Measurements from ENCODE around the gene PM20D1. TPM values are rescaled to one million over a fixed set of nuclear protein-coding genes. Genes with fewer than 3 reads are reported as not detected.
A peak's percentile ranks its signal among the peaks of the same experiment; 100 is the strongest.

Gene PM20D1
- polyA plus RNA-seq, 1 donor from 2014 or later = not detected

DNA sequence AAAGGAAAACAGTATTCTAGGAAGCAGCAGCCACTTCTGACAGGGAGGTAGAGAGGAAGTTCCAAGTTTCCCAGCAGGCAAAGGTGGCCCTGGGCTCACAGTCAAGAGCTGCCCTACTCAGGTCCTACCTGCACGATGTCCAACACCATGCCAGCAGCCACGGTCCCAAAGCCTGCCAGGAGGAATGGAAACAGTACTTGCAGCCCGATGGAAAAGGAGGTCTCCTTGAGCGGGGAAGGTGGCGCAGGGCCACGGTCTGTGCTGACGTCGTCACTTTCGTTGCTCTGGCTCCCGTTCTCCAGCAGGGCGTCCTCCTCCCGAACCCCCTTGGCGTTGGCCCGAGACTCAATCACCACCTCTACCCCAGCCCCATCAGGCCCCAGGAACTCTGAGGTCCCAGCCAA lies 40.0 kb downstream of the PM20D1 start (continued):
- TF ChIP-seq, protein P1, sequence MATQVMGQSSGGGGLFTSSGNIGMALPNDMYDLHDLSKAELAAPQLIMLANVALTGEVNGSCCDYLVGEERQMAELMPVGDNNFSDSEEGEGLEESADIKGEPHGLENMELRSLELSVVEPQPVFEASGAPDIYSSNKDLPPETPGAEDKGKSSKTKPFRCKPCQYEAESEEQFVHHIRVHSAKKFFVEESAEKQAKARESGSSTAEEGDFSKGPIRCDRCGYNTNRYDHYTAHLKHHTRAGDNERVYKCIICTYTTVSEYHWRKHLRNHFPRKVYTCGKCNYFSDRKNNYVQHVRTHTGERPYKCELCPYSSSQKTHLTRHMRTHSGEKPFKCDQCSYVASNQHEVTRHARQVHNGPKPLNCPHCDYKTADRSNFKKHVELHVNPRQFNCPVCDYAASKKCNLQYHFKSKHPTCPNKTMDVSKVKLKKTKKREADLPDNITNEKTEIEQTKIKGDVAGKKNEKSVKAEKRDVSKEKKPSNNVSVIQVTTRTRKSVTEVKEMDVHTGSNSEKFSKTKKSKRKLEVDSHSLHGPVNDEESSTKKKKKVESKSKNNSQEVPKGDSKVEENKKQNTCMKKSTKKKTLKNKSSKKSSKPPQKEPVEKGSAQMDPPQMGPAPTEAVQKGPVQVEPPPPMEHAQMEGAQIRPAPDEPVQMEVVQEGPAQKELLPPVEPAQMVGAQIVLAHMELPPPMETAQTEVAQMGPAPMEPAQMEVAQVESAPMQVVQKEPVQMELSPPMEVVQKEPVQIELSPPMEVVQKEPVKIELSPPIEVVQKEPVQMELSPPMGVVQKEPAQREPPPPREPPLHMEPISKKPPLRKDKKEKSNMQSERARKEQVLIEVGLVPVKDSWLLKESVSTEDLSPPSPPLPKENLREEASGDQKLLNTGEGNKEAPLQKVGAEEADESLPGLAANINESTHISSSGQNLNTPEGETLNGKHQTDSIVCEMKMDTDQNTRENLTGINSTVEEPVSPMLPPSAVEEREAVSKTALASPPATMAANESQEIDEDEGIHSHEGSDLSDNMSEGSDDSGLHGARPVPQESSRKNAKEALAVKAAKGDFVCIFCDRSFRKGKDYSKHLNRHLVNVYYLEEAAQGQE (IDR thresholded peaks at IDR 0.05; ENCODE audit: borderline replicate concordance) = no peak
- TF ChIP-seq EP300 (conservative IDR thresholded peaks at IDR 0.05; ENCODE audit: poor library complexity, severe bottlenecking) (no peak), SMC3 (conservative IDR thresholded peaks at IDR 0.05; ENCODE audit: poor library complexity) (no peak), RAD21 (conservative IDR thresholded peaks at IDR 0.05) (no peak)

DNA sequence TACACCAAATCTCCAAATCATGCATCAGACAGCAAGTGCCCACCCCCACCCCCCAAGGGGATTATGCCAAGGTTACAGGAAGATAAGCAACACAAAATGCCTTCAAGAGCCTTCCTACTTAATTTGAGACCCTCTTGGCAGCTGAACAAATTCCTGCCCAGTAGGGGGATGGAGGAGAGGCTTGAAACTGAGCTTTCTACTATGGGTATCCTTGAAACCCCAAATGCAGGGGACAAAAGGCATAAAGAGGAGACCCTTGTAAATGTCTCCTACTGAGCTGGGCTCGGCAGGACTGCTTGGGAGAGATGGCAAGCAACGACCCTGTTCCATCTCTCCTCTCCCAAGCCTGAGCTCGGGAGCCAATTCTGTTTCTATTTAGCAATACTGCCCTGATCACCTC lies 40.5 kb downstream of the PM20D1 start:
- Histone ChIP-seq H2AFZ (ENCODE audit: low read depth, low read length) (no peak overlapping the region), H4K20me1 (ENCODE audit: insufficient read depth) (no peaks in the 10 kb centered on the region), H3K27me3 (ENCODE audit: insufficient read depth, low read depth, low read length) (no peaks in the 10 kb centered on the region), H3K9ac (ENCODE audit: low read length) (no peak overlapping the region), H3K27ac (ENCODE audit: low read length) (no peak overlapping the region), H3K4me3 (ENCODE audit: low read length) (peak overlapping the region; percentile 18), H3K9me3 (ENCODE audit: low read length) (no peaks in the 10 kb centered on the region), H3K79me2 (replicated peaks; ENCODE audit: insufficient read depth, low read length) (no peaks in the 10 kb centered on the region), H3K36me3 (ENCODE audit: insufficient read depth, low read length) (no peaks in the 10 kb centered on the region), H3K9me2 (ENCODE audit: insufficient read depth, low read length) (no peaks in the 10 kb centered on the region), H3F3A (ENCODE audit: insufficient read depth, low read length, poor library complexity, severe bottlenecking) (no peaks in the 10 kb centered on the region), H3K4me2 (ENCODE audit: low read length) (no peak overlapping the region)
- TF ChIP-seq MXI1 (conservative IDR thresholded peaks at IDR 0.05; ENCODE audit: poor library complexity, severe bottlenecking) (no peak), EP300 (conservative IDR thresholded peaks at IDR 0.05; ENCODE audit: poor library complexity, severe bottlenecking) (no peak), EZH2 (IDR thresholded peaks at IDR 0.05; ENCODE audit: borderline replicate concordance, insufficient read depth, low read length, poor library complexity, severe bottlenecking) (no peak), SMC3 (conservative IDR thresholded peaks at IDR 0.05; ENCODE audit: poor library complexity) (no peak), RAD21 (conservative IDR thresholded peaks at IDR 0.05) (no peak), TAF1 (IDR thresholded peaks at IDR 0.05; ENCODE audit: low read depth) (no peak), POLR2AphosphoS5 (IDR thresholded peaks at IDR 0.05) (no peak)
- TF ChIP-seq, protein P2, sequence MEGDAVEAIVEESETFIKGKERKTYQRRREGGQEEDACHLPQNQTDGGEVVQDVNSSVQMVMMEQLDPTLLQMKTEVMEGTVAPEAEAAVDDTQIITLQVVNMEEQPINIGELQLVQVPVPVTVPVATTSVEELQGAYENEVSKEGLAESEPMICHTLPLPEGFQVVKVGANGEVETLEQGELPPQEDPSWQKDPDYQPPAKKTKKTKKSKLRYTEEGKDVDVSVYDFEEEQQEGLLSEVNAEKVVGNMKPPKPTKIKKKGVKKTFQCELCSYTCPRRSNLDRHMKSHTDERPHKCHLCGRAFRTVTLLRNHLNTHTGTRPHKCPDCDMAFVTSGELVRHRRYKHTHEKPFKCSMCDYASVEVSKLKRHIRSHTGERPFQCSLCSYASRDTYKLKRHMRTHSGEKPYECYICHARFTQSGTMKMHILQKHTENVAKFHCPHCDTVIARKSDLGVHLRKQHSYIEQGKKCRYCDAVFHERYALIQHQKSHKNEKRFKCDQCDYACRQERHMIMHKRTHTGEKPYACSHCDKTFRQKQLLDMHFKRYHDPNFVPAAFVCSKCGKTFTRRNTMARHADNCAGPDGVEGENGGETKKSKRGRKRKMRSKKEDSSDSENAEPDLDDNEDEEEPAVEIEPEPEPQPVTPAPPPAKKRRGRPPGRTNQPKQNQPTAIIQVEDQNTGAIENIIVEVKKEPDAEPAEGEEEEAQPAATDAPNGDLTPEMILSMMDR (IDR thresholded peaks at IDR 0.05; ENCODE audit: poor library complexity, severe bottlenecking) = no peak
- TF ChIP-seq, protein P1 (IDR thresholded peaks at IDR 0.05; ENCODE audit: borderline replicate concordance) = no peak

Data from neural cell (in vitro differentiated cells).